Esophagus muscularis mucosa (tissue), 3 donors: ENCODE measurements around the gene NTRK2.

ENCODE experiments used
- CTCF ChIP-seq, 3 experiments: fragments of 200-600 bp in 2 of 3; fragments of 450-650 bp in 1 of 3; sonication (generic) in 2 of 3; IDR thresholded peaks; one replicate each; pipeline ENCODE4 v1.5.1; 2017 to 2019; ENCODE audit warnings: antibody characterized with exemption in 3 of 3, mild to moderate bottlenecking in 2 of 3, moderate library complexity in 1 of 3
- EP300 ChIP-seq: sonication (generic); formaldehyde crosslinking; IDR thresholded peaks from one replicate; pipeline ENCODE4 v1.6.1; 2017; ENCODE audit warnings: antibody characterized with exemption

GRCh38 chr9:85053206-85053786, 383.8 kb downstream of the NTRK2 start:
- TF ChIP-seq EP300 (no peak), CTCF (IDR thresholded peaks at IDR 0.05) (no peak)
